DMS53 treated with DMSO at 0.1 percent for 48 hours (cell line): ENCODE measurements around the gene ORM1.

ENCODE experiments used
- DNase-seq: peaks from one replicate; lab custom pipeline; 2025; ENCODE audit not compliant: unreplicated experiment; lab: John Stamatoyannopoulos, UW

The ORM1 gene

DNA sequence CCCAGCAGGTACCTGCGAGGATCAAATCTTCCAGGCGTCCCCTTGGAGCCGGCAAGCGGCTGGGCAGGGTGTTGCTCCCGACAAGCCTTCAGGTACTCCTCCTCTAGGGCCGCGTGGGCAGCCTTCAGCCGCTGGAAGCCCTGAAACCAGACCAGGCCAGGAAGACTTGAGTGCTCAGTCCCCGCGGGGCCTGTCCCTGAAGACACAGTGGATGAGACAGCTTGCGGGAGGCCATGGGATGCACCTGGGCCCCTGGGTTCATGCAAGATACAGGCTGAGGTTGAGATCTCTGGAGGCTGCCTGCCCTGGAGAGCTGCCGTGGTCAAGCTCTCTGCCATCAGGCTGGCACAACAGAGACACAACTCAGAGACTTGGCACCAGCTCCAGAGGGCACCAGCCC is 39.5 kb downstream of the ORM1 start:
- no peak for DNase-seq

DNA sequence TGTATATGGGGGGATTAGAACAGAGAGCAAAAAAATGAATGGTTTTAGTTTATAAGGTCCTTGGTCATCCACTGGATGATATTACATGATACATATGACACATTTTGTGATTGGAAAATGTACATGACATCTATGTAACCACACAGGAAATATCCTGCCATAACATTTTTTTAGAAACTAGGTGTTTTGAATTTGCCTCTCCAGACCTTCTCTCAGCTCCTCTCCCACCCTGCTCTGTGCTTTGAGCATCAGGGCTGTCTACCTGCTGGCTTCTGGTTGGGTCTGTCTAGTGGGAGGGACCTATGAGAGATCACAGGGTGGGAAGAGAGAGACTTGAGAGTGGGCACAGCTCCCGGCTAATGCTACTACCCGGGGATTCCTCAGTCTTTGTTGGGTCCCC is 40.5 kb downstream of the ORM1 start:
- no peak for DNase-seq

DNA sequence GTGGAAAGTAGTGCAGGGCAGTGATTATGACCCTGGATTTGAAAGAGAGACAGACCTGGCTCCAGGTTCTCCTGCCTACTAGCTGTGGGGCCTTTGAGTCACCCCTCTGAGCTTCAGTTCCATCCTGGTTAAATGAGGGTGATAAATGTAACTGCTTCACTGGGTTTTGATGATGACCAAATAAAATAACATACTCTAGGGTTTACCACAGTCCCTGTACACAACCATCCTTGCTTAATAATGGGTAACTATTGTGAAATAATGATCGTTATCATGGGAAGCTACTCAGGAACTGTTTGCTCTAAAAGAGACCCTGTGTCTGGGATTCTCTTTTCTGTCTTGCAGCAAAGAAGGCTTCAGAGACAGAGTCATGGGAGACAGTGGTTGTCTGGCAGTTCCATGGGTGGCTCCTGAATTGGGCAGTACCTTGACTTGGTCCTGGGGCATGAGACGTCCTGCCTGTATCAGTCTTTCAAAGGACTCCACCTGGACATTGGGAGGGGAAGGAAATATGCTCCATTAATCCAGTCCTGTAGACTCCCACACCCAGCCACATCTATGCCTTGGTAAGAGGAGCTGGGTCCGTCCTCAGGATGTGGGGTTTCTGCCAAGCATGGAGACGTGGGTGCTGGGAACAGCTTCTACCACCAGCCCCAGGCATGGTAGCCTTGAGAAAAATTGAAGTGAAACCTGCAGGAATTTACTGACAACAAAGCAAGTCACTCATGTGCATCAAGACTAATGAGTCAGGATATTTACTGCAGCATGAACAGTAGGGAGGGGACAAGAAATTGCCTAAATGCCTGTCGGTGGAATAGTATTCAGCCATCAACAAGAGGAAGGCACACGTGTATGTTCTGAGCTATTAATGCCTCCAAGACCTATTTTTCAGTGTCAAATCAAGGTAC is 41.5 kb downstream of the ORM1 start:
- DNase-seq, result no peak

DNA sequence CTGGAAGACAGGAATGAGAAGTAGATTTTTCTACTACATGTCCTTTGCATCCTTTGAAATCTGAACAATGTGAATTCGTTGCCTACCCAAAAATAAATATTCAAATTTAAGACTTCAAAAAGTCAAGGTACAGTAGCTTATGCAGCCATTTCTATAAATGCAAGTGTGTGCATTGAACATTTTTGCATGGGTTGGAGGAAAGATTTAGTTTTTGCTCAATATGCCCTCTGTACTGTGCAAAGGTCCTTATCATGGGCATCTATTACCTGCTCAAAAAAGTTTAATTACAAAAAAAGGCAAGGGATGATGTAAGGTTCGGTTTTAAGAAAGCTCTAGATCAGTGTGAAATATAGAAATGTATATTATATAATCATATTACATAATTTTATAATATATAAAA is 42.3 kb downstream of the ORM1 start:
- no peak for DNase-seq

DNA sequence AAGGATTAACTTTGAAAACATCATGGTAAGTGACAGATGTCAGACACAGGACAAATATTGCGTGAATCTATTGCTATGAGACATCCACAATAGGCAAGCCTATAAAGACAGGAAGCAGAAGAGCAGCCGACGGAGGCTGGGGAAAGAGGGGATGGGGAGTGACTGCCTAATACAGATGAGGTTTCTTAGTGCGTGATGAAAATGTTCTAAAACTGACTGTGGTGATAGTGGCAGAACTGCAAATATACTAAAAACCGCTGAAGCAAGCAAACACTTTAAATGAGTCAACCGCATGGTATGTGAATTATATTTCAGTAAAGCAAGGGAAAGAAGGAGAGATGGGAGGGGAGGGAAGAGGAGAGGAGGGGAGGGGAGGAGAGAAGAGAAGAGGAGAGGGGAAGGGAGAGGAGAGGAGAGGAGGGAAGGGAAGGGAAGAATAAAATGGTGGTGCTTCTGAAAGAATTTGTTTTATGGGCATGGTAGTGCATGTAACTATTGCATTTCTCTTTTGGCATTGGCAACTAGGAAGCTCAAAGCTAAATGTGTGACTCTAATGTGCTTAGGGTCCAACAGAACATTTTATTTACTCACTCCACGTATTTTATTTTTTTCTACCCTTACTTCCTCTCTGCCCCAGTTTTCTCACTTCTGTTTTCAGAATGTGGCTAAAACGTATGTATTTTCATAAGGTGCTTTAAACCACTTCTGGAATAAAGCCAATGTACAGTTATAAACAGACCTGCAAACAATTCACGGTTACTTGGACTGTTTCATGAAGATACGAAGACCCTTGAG is 43.6 kb downstream of the ORM1 start:
- DNase-seq, result no peak

DNA sequence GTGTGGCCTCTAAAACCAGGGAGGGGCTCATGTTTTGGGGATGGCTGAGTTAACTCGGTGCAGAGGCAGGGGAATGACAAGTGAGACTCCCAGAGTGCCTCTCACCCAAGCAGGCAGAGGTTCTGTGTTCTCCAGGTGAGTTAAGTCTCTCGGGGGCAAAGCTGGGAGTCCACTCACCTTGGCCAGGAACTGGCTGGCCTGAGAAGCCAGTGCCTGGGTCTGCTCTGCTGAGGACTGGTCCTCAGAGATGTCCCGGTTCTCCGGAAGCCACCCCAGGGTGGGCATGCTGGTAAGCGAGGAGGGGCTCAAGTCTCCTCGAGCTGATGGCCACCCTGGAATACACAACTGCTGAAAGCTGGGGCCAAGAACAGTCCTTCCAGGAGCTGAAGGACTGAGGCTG is 44.5 kb downstream of the ORM1 start:
- DNase-seq, result no peak

DNA sequence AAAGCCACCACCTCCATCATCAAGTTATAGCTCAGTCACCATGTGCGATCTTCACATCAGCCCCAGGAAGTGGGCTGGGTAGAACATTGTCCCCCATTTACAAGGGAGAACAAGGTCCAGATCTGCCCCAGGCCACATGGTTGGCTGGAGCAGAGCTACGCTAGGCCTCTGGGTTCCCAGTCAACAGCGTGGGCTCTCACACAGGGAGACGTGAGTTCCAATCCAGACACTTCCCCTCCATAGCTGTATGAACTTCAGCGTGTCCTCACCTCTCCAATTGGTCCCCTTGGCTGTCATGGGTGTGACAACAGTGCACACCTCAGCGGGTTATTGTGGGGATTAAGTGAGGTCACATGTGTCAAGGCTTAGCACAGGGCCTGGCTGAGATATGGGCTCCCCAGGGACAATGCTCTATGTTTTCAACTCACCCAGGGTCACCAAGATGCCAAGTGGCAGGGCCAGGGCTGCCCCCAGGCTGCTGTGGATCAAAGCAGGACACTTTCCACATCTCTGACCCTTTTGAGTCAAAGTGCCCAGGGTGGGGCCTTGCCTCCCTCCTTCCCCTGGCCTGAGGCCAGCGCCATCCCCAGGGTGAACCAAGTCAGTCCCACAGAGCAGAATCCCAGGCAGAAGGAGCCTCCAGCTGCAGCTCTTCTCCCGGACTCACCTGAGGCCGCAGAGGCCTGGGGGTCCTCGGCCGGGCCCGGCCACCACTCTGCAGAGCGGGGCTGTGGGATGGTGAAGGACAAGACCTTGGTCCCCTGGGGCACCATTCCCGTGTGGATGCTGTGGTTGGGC is 45.1 kb downstream of the ORM1 start:
- no peak for DNase-seq

DNA sequence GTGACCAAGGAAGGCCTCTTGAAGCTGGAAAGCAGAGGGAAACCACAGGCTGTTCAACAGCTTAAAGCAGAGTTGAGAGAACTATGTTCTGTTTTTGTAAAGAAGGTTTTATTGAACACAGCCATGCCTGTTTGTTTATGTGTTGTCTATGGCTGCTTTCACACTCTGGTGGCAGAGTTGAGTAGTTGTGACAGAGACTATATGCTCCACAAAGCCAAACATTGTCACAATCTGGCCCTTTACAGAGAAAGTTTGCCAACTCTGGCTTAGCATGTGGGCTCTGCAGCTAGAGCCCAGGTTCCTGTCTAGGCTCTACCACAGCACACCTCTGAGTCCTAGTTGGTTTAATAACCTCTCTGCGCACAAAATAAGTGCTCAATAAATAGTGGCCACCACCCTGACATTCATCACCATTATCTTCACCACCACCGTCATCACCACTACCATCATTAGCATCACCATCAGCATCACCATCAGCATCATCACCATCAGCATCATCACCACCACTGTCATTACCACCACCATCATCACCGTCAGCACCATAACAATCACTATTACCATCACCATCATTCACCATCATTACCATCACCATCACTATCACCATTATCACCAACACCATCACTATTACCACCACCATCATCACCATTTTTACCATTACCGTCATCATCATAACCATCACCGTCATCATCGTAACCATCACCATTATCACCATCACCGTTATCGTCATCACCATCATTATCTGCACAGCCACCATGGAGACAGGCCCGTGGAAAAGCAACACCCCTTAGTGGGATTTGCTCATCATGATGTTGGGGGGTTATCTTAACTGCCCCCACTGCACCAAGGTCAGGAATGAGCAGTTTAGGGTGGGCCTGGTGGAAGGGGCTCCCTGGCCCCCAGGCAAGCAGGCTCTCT is 46.6 kb downstream of the ORM1 start:
- DNase-seq, result no peak

DNA sequence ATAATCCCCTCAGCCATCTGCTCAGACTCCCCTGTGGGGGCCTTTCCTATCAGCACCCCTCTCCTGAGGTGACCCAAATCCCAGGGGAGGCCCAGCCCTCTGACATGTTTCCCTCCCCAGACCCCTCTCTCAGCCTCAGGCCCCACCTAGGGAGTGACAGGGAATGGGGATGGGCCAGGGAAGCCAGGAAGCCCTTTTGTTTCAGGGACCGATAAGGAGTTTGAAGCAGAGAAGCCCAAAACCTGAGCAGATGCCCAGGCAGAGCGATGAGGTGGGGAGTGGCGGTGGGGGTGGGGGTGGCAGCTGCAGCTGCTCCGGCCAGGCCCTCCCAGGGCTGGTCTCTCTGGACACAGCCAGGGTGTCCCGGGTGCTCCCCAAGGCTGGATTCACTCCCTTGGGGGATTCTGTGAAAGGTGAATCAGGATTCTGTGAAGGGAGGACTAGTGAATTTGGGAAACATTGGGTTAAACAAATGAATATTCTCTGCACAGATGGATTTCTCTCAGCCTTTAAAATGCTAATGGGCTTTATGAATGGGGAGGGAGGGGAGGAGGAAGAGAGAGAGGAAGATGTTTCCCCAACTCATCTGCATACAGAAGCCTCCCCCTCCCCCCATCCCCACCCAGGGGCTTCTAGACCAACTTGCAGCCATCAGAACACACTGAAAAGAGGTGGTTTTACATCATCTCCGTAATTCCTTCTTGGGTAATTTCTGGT is 47.5 kb downstream of the ORM1 start:
- no peak for DNase-seq

DNA sequence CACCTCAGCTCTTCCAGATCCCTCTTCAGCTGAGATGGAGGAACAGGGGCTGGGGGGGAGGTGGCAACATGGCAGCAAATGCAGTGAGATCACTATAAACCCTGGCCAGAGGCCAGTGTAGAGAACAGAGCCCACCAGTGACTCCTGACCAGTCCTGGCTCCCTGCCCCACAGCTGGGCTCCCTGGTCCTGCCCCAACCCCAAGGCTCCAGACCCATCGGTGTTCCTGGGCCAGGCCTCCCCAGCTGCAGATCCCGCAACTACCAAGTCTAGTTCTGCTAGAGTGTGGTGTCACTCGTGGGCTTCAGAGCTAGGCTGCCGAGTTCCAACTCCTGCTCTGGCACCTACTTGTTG is 48.0 kb downstream of the ORM1 start:
- DNase-seq, result no peak

DNA sequence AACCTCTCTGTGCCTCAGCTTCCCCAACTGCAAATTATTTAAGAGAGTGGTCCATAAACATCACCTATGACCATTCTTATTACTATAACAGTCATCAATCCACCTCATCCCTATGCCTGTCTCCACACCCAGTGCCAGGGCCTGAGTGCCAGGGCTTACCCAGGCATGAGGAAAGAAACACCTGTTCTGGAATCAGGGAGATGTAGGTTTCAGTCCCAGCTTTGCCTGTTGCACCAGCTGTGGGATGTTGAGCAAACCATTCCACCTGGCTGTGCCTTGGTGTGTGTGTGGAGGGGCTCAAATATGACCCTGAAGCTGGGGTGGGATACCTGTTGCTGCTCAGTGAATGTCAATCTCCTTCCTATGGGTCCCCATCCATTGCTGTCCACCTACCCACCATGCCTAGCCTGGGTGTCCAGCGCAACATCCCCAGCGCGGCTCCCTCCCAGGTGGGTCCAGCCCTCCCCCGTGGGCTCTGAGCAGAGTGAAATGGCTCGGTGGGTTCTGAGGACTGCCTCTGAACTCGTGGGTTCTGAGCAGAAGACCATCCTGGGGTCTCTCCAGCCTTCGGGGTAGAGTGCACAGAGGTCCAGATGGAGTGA is 48.5 kb downstream of the ORM1 start:
- no peak for DNase-seq

DNA sequence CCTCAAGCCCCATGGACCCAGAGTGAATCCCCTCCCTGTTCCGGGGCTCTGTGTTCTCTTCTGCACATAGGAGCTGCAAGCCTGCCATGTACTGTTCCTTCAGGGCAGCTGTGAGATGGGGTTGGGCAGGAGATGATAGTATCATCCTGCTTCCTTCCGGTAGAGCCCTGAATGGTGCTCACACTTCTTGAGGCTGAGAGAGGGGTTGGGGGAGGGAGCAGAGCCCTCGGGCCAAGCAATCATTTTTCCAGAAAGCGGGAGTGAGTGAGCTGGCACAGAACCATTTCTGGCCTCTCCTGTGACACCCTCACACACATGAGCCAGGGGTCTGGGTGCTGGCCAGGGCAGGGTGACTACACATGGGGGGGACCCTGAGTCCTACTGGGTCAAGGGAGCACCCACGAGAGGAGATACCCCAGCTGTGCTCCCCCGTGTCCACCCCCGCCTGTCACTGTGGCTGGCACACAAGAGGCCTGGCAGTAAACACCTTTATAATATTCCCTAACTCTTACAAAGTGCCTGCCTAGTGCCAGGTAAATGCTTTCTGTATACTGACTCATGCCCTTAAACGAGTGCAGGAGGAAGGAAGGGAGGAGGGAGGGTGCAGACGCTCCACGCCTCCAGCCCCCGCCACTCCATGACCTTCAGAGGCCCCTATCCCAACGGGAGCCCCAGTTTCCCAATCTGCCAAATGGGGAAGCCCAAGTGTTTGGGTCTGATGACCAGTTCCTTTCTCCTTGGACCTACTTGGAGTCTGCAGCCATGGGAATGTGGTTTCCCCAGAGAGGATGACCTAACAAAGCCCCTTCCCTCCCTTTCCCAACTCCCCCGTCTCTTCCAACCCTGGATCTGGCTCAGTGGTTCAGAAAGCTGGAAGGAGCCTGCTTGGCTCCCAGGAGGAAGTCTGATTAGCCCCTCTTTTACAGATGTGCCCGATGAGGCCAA is 49.3 kb downstream of the ORM1 start:
- no peak for DNase-seq

DNA sequence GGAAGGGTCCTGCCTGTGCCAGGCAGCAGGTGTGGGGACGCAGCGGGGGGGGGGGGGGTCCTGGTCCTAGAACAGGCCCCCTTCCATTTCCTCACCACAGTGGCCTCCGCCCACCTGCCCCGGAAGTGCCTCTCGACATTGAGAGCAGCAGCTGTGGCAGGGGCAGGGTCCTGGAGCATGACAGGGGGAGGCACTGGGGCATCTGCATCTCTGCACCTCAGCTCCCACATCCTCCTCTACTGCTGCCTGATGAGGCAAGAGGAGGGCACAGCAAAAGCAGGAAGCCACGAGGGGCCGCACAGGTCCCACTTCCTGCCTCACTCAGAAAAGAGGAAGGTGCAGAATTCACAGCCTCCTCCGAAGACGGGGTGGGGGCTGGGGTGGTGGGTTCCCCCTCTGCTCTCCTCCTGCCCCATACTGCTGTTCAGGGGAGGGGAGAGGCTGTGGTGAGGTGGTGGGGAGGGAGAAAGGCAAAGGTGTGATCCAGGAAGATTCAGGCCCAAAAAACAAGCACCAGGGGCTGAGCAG is 50.1 kb downstream of the ORM1 start:
- DNase-seq, result no peak

DNA sequence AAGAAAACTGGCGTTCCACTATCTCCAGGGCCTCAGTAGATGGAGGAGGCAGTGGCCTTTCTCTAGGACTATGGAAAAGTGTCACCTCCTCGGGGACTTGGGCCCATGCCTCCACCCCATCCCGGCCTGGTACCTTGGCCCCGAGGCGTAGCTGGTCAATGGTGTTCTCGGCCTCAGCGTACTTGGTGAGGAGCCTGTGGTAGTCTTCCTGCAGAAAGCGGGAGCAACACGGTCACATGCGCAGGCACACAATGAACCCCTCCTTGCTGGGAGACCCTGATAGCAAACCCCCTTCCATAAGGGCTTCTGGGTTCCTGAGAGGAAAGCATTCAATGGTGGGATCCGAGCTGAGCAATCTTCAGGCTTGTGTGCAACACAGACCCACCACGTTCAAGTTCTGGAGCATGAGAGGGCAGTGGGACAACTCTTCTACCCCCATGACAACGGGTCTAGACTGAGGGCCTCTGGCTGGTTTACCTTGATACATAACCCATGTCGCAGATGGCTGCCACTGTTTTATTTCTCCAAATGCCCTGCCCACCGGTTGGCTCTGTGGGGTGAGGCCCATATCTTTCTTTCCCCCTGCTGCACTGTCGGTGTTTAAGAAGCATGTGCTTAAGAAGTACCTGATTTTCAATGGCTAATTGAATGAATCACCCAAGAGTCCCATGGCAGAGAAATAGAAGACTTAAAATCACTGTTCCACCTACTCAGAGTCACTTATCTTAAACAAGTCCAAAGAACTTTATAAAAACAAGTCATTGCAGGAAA is 51.2 kb downstream of the ORM1 start:
- DNase-seq, result no peak

DNA sequence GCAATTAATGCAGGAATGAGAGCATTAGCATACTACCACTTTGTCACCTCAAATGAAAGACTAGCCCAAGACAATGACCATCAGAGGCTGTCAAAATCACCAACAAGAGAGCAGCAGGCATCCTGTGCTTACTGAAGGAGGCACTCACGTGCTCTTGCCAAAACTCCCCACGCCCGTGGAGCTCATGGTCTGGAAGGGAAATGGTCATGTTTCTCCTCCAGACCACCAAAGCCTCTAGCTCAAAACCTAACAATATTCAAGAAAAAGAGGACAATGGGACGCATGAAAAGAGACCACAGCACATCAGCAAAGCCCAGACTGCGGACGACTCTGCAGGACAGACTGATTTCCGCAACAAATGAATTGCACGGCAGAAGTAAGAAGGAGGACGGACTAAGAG is 52.0 kb downstream of the ORM1 start:
- no peak for DNase-seq

DNA sequence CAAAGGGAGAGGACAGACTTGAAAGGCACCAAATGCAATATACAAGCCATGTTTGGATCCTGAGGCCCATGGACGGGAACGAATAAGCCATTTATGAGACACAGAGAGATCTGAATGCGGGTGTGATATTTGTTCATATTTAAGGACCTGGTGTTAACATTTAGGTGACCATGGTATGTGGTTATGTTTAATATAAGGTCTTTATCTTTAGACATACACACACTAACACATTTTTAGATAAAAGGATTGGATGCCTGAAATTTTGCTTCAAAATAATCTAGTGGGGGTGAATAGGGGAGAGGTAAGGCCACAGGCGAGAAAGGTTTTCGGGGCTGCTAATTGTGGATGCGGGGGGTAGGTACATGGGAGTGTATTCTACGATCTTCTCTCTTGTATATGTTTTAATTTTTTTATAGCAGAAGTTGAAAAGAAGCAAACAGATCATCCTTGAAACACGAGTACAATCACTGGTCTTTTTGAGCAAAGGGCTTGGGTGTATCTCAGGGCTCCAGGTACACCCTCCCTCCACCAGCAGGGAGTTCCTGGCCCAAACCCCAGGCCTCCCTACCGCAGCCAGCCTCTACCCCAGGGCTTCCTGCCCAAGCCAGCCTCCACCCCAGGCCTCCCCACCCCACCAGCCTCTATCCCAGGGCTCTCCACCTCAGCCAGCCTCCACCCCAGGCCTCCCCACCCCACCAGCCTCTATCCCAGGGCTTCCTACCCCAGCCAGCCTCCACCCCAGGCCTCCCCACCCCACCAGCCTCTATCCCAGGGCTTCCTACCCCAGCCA is 52.7 kb downstream of the ORM1 start:
- no peak for DNase-seq
